Breast epithelium (tissue), 4 donors: ENCODE measurements around the gene ACSM2A. TPM values are rescaled to one million over a fixed set of nuclear protein-coding genes. Genes with fewer than 3 reads are reported as not detected.
"Not testable (repeated sequence)": the region's sequence is repeated elsewhere in the genome, so short reads cannot be mapped to it uniquely, and the experiment has no call there.

ENCODE experiments used
- DNase-seq, 2 donors: peaks; one replicate each; pipeline ENCODE4 v3.0.0-alpha.2; 2019; ENCODE audit warnings: low spot score in 2 of 2
- H3K27ac ChIP-seq, 2 donors: fragments of 200-600 bp; sonication (generic) in 1 of 2; one replicate each; pipeline ENCODE4 v1.5.1; 2016 to 2019; ENCODE audit warnings: mild to moderate bottlenecking in 1 of 2
- H3K27me3 ChIP-seq, 2 donors: fragments of 200-600 bp; sonication (generic) in 1 of 2; one replicate each; pipeline versions ENCODE4 v1.5.1 to v1.6.0; 2017 to 2019; ENCODE audit warnings: control low read depth in 1 of 2, mild to moderate bottlenecking in 1 of 2
- H3K36me3 ChIP-seq: fragments of 200-600 bp; one replicate; pipeline ENCODE4 v1.5.1; 2019
- H3K4me1 ChIP-seq, 2 donors: fragments of 200-600 bp; sonication (generic); one replicate each; pipeline ENCODE4 v1.5.1; 2016 to 2019; ENCODE audit warnings: control low read depth in 1 of 2
- H3K4me3 ChIP-seq, 3 donors: fragments of 200-600 bp; sonication (generic); 1 replicate in 2 of 3; 2 replicates in 1 of 3; pipeline ENCODE4 v1.5.1; 2016 to 2019; ENCODE audit warnings: mild to moderate bottlenecking in 3 of 3, moderate library complexity in 2 of 3
- H3K9me3 ChIP-seq, 2 donors: fragments of 200-600 bp; sonication (generic) in 1 of 2; one replicate each; pipeline ENCODE4 v1.5.1; 2016 to 2019; ENCODE audit warnings: control low read depth in 1 of 2
- POLR2A ChIP-seq: fragments of 450-650 bp; IDR thresholded peaks from one replicate; pipeline ENCODE4 v1.6.1; 2016; ENCODE audit warnings: antibody characterized with exemption, mild to moderate bottlenecking, moderate library complexity
- POLR2AphosphoS5 ChIP-seq, 3 donors: sonication (generic); formaldehyde crosslinking; IDR thresholded peaks; one replicate each; pipeline ENCODE4 v1.6.1; 2017; ENCODE audit warnings: antibody characterized with exemption in 3 of 3
- intact Hi-C: fragments of 100-400 bp; cut with DNase I; formaldehyde crosslinking; loops from one replicate; pipeline ENCODE4 v1.15.1; 2023; ENCODE audit warnings: low total_unique reads
- total RNA-seq, 3 donors: library from RNA; depleted of rRNA; stranded (reverse); fragments of >200 nt; gene quantifications; one replicate each; pipeline ENCODE4 v1.1.0, GENCODE V29; 2016
- TF ChIP-seq, protein P1 (sequence below), 3 donors: fragments of 450-650 bp; IDR thresholded peaks; one replicate each; pipeline ENCODE4 v1.5.1; 2016 to 2017; ENCODE audit warnings: antibody characterized with exemption in 3 of 3, mild to moderate bottlenecking in 3 of 3, moderate library complexity in 3 of 3

The ACSM2A gene, protein sequence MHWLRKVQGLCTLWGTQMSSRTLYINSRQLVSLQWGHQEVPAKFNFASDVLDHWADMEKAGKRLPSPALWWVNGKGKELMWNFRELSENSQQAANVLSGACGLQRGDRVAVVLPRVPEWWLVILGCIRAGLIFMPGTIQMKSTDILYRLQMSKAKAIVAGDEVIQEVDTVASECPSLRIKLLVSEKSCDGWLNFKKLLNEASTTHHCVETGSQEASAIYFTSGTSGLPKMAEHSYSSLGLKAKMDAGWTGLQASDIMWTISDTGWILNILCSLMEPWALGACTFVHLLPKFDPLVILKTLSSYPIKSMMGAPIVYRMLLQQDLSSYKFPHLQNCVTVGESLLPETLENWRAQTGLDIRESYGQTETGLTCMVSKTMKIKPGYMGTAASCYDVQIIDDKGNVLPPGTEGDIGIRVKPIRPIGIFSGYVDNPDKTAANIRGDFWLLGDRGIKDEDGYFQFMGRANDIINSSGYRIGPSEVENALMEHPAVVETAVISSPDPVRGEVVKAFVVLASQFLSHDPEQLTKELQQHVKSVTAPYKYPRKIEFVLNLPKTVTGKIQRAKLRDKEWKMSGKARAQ
- total RNA-seq = not detected

DNA sequence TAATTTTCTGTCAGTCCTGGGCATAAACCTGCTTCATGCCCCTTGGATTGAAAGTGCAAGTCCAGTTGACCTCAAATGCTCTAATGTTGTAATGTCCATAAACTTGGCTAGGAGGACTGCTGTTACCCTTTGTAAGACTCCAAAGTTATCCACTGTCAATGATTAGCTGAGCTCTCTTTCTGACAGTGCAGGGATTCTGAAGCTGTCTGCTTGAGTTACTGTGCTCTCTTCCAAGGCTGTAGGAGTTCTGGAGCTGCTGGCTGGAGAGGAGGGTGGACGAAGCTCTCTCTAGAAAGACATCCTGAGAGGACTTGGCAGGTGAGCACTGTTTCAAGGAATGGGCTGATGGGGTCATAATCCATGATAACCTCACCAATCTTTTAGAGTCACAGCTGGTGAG lies at the start of gene ACSM2A:
Gene ACSM2A, plus strand, starts transcription at position 158 of the 400 bp plus-strand sequence. CDS start 8,594 bp downstream, outside the sequence.
- H3K4me1 ChIP-seq, H3K9me3 ChIP-seq, H3K27me3 ChIP-seq, H3K27ac ChIP-seq, DNase-seq, H3K4me3 ChIP-seq, intact Hi-C loops, H3K36me3 ChIP-seq: not testable (repeated sequence)

DNA sequence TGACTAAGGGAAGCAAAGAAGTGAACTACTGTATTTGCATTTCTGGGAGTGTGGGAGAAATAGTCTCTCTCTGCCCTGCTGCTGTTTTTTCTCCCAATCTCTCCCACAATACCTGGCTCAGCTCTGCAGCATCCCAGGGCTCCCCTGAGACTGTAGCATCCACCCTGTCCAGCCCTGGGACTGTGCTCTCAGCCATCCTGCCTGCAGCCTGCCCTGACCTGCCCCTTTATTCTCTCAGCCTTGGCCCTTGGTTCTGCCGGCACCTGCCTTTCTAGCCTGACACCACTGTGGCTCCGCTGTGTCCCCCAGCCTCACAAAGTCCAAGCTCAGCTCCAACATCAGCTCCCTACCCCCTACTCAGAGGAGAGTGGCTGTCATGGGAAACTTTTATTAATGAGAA lies 48.7 kb upstream of the ACSM2A start:
- Histone ChIP-seq H3K9me3 (no peaks in the 10 kb centered on the region), H3K4me3 (no peak overlapping the region), H3K36me3 (no peaks in the 10 kb centered on the region), H3K4me1 (no peaks in the 10 kb centered on the region), H3K27me3 (no peaks in the 10 kb centered on the region), H3K27ac (no peak overlapping the region)
- no peak for TF ChIP-seq POLR2A
- TF ChIP-seq, protein P1, sequence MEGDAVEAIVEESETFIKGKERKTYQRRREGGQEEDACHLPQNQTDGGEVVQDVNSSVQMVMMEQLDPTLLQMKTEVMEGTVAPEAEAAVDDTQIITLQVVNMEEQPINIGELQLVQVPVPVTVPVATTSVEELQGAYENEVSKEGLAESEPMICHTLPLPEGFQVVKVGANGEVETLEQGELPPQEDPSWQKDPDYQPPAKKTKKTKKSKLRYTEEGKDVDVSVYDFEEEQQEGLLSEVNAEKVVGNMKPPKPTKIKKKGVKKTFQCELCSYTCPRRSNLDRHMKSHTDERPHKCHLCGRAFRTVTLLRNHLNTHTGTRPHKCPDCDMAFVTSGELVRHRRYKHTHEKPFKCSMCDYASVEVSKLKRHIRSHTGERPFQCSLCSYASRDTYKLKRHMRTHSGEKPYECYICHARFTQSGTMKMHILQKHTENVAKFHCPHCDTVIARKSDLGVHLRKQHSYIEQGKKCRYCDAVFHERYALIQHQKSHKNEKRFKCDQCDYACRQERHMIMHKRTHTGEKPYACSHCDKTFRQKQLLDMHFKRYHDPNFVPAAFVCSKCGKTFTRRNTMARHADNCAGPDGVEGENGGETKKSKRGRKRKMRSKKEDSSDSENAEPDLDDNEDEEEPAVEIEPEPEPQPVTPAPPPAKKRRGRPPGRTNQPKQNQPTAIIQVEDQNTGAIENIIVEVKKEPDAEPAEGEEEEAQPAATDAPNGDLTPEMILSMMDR (IDR thresholded peaks at IDR 0.05) = no peak
- no peak for TF ChIP-seq POLR2AphosphoS5 (IDR thresholded peaks at IDR 0.05)
- no peak for DNase-seq
- intact Hi-C loops = no loop called here

DNA sequence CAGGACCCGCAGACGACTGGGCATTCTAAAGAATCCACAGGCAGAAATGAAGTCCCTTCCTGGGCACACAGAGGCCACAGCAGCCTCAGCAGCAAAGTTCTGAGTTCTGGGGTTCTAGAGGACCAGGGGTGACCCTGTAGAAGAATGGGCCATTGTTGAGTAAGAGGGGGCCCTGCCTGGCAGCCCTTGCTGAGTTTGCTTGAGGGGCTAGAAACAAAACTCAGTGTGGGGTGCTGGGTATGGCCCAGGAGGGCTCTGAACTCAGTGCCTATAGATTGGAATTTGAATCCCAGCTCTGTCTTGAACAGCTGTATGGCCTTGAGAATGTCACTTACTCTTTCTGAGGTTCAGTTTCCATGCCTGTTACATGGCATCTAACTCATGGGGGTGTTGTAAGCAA lies 46.7 kb upstream of the ACSM2A start, which contains the start of gene PDILT:
Gene PDILT, minus strand, starts transcription at position 101 of the 400 bp plus-strand sequence. CDS start 5,437 bp downstream, outside the sequence.
- Histone ChIP-seq H3K27ac (no peak within 1 kb of the TSS), H3K9me3 (no peaks in the 10 kb centered on the region), H3K36me3 (no peaks in the 10 kb centered on the region), H3K4me1 (no peaks in the 10 kb centered on the region), H3K4me3 (no peak within 1 kb of the TSS), H3K27me3 (no peaks in the 10 kb centered on the region)
- intact Hi-C loops = no loop called here
- no peak for DNase-seq
- TF ChIP-seq, protein P1 (IDR thresholded peaks at IDR 0.05) = no peak
- no peak for TF ChIP-seq POLR2AphosphoS5 (IDR thresholded peaks at IDR 0.05)
- TF ChIP-seq POLR2A = no peak

DNA sequence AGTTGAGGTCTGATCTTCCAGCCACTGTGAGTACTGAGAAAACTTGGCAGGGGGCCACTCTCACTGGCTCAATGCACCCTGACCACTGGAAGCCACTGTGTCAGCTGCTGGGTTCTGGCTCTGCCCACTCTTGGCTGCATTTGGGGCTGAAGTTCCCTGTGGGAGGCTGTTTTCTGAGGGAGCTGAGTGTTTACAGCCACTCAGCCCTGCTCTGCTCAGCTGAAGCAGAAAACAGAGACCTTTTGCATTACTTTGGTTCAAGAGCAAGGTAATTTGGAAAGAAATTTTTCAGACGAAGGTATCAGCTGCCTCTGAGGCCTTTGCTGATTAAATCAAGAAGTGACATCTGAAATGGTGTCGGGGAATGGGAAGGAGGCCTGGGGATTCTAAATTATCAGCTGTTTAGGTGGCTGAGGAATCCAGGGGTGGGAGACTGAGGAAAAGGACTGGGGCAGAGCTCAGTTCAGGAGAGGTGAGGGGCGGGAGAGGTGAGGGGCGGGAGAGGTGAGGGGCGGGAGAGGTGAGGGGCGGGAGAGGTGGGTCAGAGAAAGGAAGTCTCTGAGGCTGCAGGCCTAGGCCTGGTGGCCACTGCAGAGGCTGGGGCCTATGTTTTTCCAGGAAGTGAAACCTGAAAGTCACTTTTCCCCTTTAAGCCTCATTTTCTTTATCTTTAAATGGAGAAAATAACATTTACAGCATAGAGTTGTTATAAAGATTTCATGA lies 41.8 kb upstream of the ACSM2A start, which contains the start of gene ACSM5:
Gene ACSM5, plus strand, starts transcription at position 137 of the 723 bp plus-strand sequence. CDS start 1,951 bp downstream, outside the sequence.
- peak within 1 kb of the TSS in 1 of 3 donors; percentile 9 for H3K4me3 ChIP-seq
- no peaks in the 10 kb centered on the region for H3K4me1 ChIP-seq
- peak within 1 kb of the TSS in 1 of 2 donors; percentile 1 for H3K27ac ChIP-seq
- H3K27me3 ChIP-seq = no peaks in the 10 kb centered on the region
- no peaks in the 10 kb centered on the region for H3K9me3 ChIP-seq
- H3K36me3 ChIP-seq = no peaks in the 10 kb centered on the region
- peak in 1 of 2 donors; percentile 39 for DNase-seq
- intact Hi-C loops = no loop called here
- no peak for TF ChIP-seq POLR2A
- TF ChIP-seq POLR2AphosphoS5 (IDR thresholded peaks at IDR 0.05) = no peak
- TF ChIP-seq, protein P1 (IDR thresholded peaks at IDR 0.05) = no peak

DNA sequence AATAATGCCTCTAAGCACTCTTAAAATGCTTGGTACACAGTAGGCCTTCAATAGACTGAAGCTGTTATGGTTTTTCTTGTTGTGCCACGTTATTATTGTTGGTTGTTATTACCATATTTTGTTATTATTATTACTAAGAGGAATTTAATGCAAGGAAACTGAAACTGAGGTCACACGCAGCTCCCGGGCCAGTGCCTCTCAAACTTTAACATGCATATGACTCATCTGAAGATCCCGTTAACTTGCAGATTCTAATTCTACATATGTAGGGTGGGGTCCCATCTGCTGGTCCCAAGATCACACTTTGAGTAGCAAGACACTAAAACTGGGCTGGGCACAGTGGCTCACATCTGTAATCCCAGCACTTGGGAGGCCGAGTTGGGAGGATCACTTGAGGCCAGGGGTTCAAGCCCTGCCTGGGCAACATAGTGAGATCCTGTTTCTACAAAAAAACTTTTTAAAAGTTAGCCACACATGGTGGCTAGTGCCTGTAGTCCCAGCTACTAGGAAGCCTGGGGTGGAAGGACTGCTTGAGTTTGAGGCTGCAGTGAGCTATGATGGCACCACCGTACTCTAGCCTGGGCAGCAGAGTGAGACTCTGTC lies 41.1 kb upstream of the ACSM2A start:
- H3K9me3 ChIP-seq = no peaks in the 10 kb centered on the region
- H3K4me3 ChIP-seq = peak overlapping the region in 1 of 3 donors; percentile 9
- H3K27ac ChIP-seq = peak overlapping the region in 1 of 2 donors; percentile 1
- TF ChIP-seq, protein P1 (IDR thresholded peaks at IDR 0.05) = no peak
- no peak for TF ChIP-seq POLR2AphosphoS5 (IDR thresholded peaks at IDR 0.05)
- TF ChIP-seq POLR2A = no peak
- H3K27me3 ChIP-seq = no peaks in the 10 kb centered on the region
- H3K4me1 ChIP-seq = no peaks in the 10 kb centered on the region
- DNase-seq = no peak
- H3K36me3 ChIP-seq = no peaks in the 10 kb centered on the region
- intact Hi-C loops = no loop called here
